ENCODE results near the gene IFI27L1.

The IFI27L1 gene

GRCh38 chr14:94113490-94113889 is 32.4 kb downstream of the IFI27L1 start:
- no peak for DNase-seq (ENCODE audit: low read depth in 2 of 3, low spot score in 1 of 3)

- DNase-seq (ENCODE audit: low read depth in 2 of 3, low spot score in 1 of 3) = no peak
Observed at GRCh38 chr14:94113908-94114588, 32.9 kb downstream of the IFI27L1 start.

- DNase-seq (ENCODE audit: low read depth in 2 of 3, low spot score in 1 of 3) = no peak
Observed at GRCh38 chr14:94114589-94115057, 33.5 kb downstream of the IFI27L1 start.

GRCh38 chr14:94115058-94115591 is 34.0 kb downstream of the IFI27L1 start:
- DNase-seq (ENCODE audit: low read depth in 2 of 3, low spot score in 1 of 3) = no peak

- no peak for DNase-seq (ENCODE audit: low read depth in 2 of 3, low spot score in 1 of 3)
Observed at GRCh38 chr14:94115631-94116030, 34.5 kb downstream of the IFI27L1 start.

GRCh38 chr14:94116701-94117100 is 35.6 kb downstream of the IFI27L1 start:
- no peak for DNase-seq (ENCODE audit: low read depth in 2 of 3, low spot score in 1 of 3)

- DNase-seq (ENCODE audit: low read depth in 2 of 3, low spot score in 1 of 3) = no peak
Observed at GRCh38 chr14:94117856-94118255, 36.7 kb downstream of the IFI27L1 start.

GRCh38 chr14:94119071-94119470 is 38.0 kb downstream of the IFI27L1 start:
- DNase-seq (ENCODE audit: low read depth in 2 of 3, low spot score in 1 of 3) = no peak

- DNase-seq (ENCODE audit: low read depth in 2 of 3, low spot score in 1 of 3) = no peak
Observed at GRCh38 chr14:94120667-94121340, 39.7 kb downstream of the IFI27L1 start.

GRCh38 chr14:94121485-94121884 is 40.4 kb downstream of the IFI27L1 start:
- no peak for DNase-seq (ENCODE audit: low read depth in 2 of 3, low spot score in 1 of 3)

GRCh38 chr14:94122438-94122837 is 41.3 kb downstream of the IFI27L1 start:
- DNase-seq (ENCODE audit: low read depth in 2 of 3, low spot score in 1 of 3) = no peak

- no peak for DNase-seq (ENCODE audit: low read depth in 2 of 3, low spot score in 1 of 3)
Observed at GRCh38 chr14:94123296-94123695, 42.2 kb downstream of the IFI27L1 start.

- DNase-seq (ENCODE audit: low read depth in 2 of 3, low spot score in 1 of 3) = no peak
Observed at GRCh38 chr14:94123868-94124267, 42.8 kb downstream of the IFI27L1 start.

- no peak for DNase-seq (ENCODE audit: low read depth in 2 of 3, low spot score in 1 of 3)
Observed at GRCh38 chr14:94124582-94125377, 43.7 kb downstream of the IFI27L1 start.

- no peak for DNase-seq (ENCODE audit: low read depth in 2 of 3, low spot score in 1 of 3)
Observed at GRCh38 chr14:94125659-94126418, 44.7 kb downstream of the IFI27L1 start.

GRCh38 chr14:94126419-94126677 is 45.2 kb downstream of the IFI27L1 start:
- no peak for DNase-seq (ENCODE audit: low read depth in 2 of 3, low spot score in 1 of 3)

- no peak for DNase-seq (ENCODE audit: low read depth in 2 of 3, low spot score in 1 of 3)
Observed at GRCh38 chr14:94126800-94127199, 45.7 kb downstream of the IFI27L1 start.

GRCh38 chr14:94127330-94127729 is 46.2 kb downstream of the IFI27L1 start:
- no peak for DNase-seq (ENCODE audit: low read depth in 2 of 3, low spot score in 1 of 3)

GRCh38 chr14:94128216-94128839 is 47.2 kb downstream of the IFI27L1 start:
- no peak for DNase-seq (ENCODE audit: low read depth in 2 of 3, low spot score in 1 of 3)

- DNase-seq (ENCODE audit: low read depth in 2 of 3, low spot score in 1 of 3) = peak; percentile 43 to 58 (median 49)
Observed at GRCh38 chr14:94129111-94129757, 48.1 kb downstream of the IFI27L1 start, which contains the start of gene IFI27L2. Gene IFI27L2 (minus strand): TSS chr14:94129604. CDS start chr14:94129564, 40 bp downstream.
